Right forelimb (tissue), 1 donor: ENCODE data around the gene BROX.
A peak's percentile ranks its signal among the peaks of the same experiment; 100 is the strongest.
"Not testable (repeated sequence)": the region's sequence is repeated elsewhere in the genome, so short reads cannot be mapped to it uniquely, and the experiment has no call there.

Experiments
- DNase-seq: peaks from one replicate; pipeline ENCODE4 v3.0.0-alpha.2; 2018

BROX gene

GRCh38 chr1:222732216-222733159, 20.1 kb downstream of the BROX start:
- DNase-seq: no peak

- no peak for DNase-seq
Measured at GRCh38 chr1:222734740-222735139, 22.4 kb downstream of the BROX start.

GRCh38 chr1:222736470-222736869, 24.1 kb downstream of the BROX start:
- no peak for DNase-seq

GRCh38 chr1:222736972-222737371, 24.6 kb downstream of the BROX start, which contains the start of gene FAM177B:
Gene FAM177B, plus strand, starts transcription at chr1:222737202. Its CDS starts 9,344 bp downstream, at chr1:222746546.
- no peak for DNase-seq

GRCh38 chr1:222739465-222739864, 27.1 kb downstream of the BROX start:
- no peak for DNase-seq

GRCh38 chr1:222739929-222740328, 27.6 kb downstream of the BROX start:
- DNase-seq: no peak

- DNase-seq: not testable (repeated sequence)
Measured at GRCh38 chr1:222741630-222742457, 29.5 kb downstream of the BROX start.

- DNase-seq: no peak
Measured at GRCh38 chr1:222749927-222750326, 37.6 kb downstream of the BROX start.

GRCh38 chr1:222750651-222751050, 38.3 kb downstream of the BROX start:
- no peak for DNase-seq

- no peak for DNase-seq
Measured at GRCh38 chr1:222751255-222751654, 38.9 kb downstream of the BROX start.

GRCh38 chr1:222754366-222755139, 42.2 kb downstream of the BROX start:
- DNase-seq: peak; percentile 62

GRCh38 chr1:222757646-222758268, 45.4 kb downstream of the BROX start:
- peak; percentile 60 for DNase-seq

- DNase-seq: no peak
Measured at GRCh38 chr1:222759451-222760035, 47.2 kb downstream of the BROX start.

- DNase-seq: no peak
Measured at GRCh38 chr1:222761083-222761482, 48.7 kb downstream of the BROX start.

GRCh38 chr1:222762178-222762577, 49.8 kb downstream of the BROX start:
- not testable (repeated sequence) for DNase-seq

GRCh38 chr1:222767152-222767571, 54.8 kb downstream of the BROX start:
- no peak for DNase-seq

GRCh38 chr1:222768592-222768991, 56.2 kb downstream of the BROX start:
- no peak for DNase-seq

GRCh38 chr1:222769181-222769580, 56.8 kb downstream of the BROX start:
- no peak for DNase-seq

- DNase-seq: no peak
Measured at GRCh38 chr1:222769971-222770620, 57.7 kb downstream of the BROX start.

- DNase-seq: no peak
Measured at GRCh38 chr1:222772996-222773379, 60.6 kb downstream of the BROX start.

GRCh38 chr1:222777463-222777862, 65.1 kb downstream of the BROX start:
- DNase-seq: no peak
